SKM-1 treated with dmso at 0.1 percent for 144 hours (cell line): ENCODE data around the gene ZIC4.

Experiments used
- DNase-seq: peaks from one replicate; lab custom pipeline; 2025; ENCODE audit not compliant: unreplicated experiment; lab: John Stamatoyannopoulos, UW

ZIC4 gene

DNA sequence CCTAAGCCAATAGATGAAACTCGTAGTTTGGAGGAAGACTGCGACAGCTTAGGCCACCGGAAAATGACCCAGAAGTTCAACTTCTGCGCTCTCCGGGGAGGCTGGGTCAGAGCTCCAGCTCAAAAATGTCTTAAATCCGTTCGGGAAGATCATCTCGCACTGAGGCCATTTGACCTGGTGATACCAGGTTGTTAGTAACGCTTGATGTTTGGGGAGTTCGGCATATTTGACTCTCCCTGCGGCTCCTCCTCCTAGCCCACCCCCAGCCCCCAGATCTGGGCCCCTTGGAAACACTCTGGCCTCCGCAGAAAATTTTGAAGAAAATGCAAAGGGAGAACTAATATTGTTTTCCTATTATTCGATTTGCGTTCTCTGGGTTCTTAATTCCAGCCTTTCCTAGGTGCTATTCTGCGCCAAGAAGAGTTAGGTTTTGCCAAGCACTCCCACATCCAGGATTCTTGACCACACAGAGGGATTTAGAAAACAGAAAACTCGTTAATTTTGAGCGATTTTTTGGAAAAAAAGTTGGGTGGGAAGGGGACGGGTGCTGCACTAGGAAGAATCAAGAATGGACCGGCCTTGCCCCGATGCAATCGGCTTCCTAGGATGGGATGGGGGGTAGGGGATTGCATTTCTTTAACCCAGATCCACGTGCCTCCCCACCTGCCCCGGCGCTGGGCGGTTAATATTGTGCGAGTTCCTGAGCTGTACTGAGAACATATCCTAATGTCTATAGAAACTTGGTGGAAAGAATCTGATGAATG, 50.0 kb downstream of the ZIC4 start:
- no peak for DNase-seq

DNA sequence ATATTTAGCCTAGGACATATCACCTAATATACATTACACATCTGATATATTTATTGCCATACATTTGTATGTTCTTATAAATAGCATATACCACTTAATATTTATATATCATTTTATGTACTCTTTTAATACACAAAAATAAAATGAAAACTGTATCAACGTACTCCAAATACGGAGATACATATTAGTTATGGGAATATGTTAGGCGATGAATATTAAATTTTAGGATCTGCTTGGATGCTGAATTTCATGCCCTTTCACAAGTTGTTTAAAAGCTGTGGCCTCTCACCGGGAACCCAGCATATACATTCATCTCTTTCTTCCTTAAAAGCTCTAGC, 50.6 kb downstream of the ZIC4 start:
- no peak for DNase-seq

DNA sequence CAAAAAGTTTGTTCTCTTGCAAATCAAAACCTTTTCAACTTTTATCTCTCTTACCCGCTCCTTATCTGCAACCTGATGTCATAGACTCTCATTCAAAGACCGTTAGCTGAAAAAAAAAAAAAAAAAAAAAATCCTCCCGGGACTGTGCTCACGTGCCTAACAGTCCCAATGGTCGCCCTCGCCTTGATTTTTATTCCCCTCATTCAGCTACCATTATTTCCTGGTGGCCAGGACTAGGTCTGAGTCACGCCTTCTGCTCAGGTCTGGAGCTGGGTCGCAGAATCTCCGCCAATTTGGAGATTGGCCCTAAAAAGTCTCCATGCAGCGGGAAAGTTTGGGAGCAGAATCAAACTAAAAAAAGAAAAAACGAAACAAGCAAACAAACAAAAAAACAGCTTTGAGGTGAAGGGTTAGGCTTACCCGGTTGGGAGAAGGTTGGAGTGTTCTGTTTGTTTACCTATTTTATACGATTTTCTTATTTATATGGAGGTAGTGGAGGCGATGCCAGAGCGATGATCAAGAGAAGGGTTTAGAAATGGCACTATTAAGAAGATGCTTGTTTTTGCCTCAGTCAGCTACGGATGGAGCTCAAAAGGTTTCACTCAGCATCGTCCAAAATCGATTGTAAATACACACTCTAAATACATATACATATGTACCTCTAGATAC, 51.1 kb downstream of the ZIC4 start:
- no peak for DNase-seq

- DNase-seq: no peak
Measured at GRCh38 chr3:147354623-147355022, 51.7 kb downstream of the ZIC4 start.

DNA sequence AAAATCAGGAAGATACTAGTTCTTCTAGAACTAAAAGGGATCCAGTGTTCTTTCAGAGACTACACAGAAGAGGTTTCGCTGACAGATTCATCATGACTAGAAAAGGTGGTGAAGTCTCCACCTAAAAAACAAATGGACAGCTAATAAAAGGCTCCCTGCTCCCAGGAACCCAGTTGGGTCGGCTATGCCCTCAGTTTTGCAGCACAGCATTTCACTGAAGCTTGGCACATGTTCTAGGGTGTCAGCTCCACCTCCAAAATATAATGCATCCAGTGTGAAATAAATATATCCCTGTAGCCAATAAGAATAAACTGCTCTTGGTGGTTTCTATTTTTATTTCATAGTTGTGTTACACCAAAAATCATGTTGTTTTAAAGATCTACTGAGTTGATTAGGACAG, 55.0 kb downstream of the ZIC4 start:
- DNase-seq: no peak

GRCh38 chr3:147348976-147349375, 57.4 kb downstream of the ZIC4 start:
- DNase-seq: no peak

GRCh38 chr3:147343926-147344325, 62.4 kb downstream of the ZIC4 start:
- DNase-seq: no peak

DNA sequence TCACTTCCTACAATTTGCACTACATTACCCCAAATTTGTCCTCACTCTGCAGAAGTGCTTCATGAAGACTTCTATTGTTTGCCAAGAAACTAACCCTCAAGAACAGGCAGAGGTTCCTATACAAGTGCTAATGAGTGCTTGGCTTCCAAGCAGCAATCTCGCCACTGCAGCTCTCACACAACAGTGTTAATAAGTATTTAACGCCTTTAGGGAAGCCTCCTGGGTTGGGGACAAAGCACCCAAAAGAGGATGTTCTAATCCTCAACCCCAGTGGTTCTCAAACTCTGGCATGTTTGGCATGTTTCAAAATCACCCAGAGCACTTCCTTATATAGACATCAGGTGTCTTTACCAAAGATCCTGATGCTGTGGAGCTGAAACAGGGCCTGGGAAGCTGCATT, 64.6 kb downstream of the ZIC4 start:
- DNase-seq: no peak

DNA sequence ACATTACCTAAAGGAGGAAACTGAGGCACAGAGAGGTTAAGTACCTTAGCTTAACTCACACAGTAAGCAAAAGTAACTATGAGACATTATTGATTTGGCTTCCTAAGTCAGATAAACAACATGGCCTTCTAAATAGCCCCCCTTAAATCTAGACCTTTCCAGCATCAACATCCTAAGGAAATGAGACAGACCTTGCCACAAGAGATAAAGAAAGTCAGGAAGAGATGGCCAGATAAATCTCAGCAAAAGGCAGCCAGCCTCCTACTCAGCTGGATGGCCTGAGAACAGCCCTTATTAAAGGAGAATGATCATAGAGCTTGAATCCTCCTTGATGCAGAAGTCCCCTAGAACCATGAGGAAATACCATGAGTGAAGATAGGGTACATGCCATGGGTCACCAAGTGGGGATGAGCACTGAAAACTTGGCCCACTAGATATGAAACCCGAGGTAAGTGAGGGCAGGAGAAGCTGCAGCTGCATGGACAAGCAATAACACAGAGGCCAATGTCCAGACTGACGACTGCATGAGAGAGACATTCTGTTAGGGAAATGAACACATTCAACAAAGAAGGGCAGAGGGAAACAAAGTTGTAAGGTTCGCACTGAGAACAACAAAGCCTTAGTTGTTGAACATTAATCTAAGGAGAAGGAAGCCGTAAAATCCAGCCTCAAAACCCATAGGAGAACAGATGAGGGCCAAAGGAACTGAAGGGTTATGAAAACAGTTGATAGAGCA, 69.6 kb downstream of the ZIC4 start:
- no peak for DNase-seq
